HG03045 (cell line): ENCODE data around the gene GGT6.
"Not testable (repeated sequence)": the region's sequence is repeated elsewhere in the genome, so short reads cannot be mapped to it uniquely, and the experiment has no call there.

Experiments
- ATAC-seq: cut with Tn5 transposase; IDR thresholded peaks from one replicate; pipeline ENCODE4 v1.9.1; 2021; ENCODE audit warnings: mild to moderate bottlenecking, moderate library complexity; ENCODE audit not compliant: unreplicated experiment

GGT6 gene

GRCh38 chr17:4592240-4593005 lies 32.0 kb upstream of the GGT6 start:
- no peak for ATAC-seq

GRCh38 chr17:4591529-4591928 lies 31.2 kb upstream of the GGT6 start:
- ATAC-seq: no peak

- no peak for ATAC-seq
These were observed 30.6 kb upstream of the GGT6 start for GRCh38 chr17:4590981-4591453.

- ATAC-seq: not testable (repeated sequence)
These were observed 29.7 kb upstream of the GGT6 start for GRCh38 chr17:4590042-4590441.

GRCh38 chr17:4588898-4589625 lies 28.7 kb upstream of the GGT6 start:
- no peak for ATAC-seq

GRCh38 chr17:4588391-4588790 lies 28.0 kb upstream of the GGT6 start:
- ATAC-seq: no peak

GRCh38 chr17:4587803-4588202 lies 27.4 kb upstream of the GGT6 start:
- ATAC-seq: no peak

- ATAC-seq: no peak
These were observed 26.8 kb upstream of the GGT6 start for GRCh38 chr17:4587195-4587594.

- no peak for ATAC-seq
These were observed 25.7 kb upstream of the GGT6 start for GRCh38 chr17:4586043-4586442.

- ATAC-seq: no peak
These were observed 25.2 kb upstream of the GGT6 start for GRCh38 chr17:4585638-4585994.

GRCh38 chr17:4584917-4585637 lies 24.7 kb upstream of the GGT6 start:
- no peak for ATAC-seq

GRCh38 chr17:4584101-4584916 lies 23.9 kb upstream of the GGT6 start, which contains the start of gene SMTNL2:
SMTNL2 (plus strand) TSS chr17:4584529; CDS start chr17:4584606, 77 bp downstream.
- no peak for ATAC-seq

- ATAC-seq: no peak
These were observed 23.4 kb upstream of the GGT6 start for GRCh38 chr17:4583782-4584100.

GRCh38 chr17:4583206-4583605 lies 22.8 kb upstream of the GGT6 start:
- ATAC-seq: no peak

GRCh38 chr17:4582691-4583090 lies 22.3 kb upstream of the GGT6 start:
- ATAC-seq: no peak

- no peak for ATAC-seq
These were observed 21.7 kb upstream of the GGT6 start for GRCh38 chr17:4582101-4582501.

GRCh38 chr17:4580291-4580690 lies 19.9 kb upstream of the GGT6 start:
- ATAC-seq: no peak

GRCh38 chr17:4579678-4580077 lies 19.3 kb upstream of the GGT6 start:
- no peak for ATAC-seq

GRCh38 chr17:4578349-4578748 lies 18.0 kb upstream of the GGT6 start:
- ATAC-seq: not testable (repeated sequence)

- ATAC-seq: no peak
These were observed 17.1 kb upstream of the GGT6 start for GRCh38 chr17:4577386-4577993.
